GM23248 (cell line): ENCODE measurements around the gene SRF. TPM values are rescaled to one million over a fixed set of nuclear protein-coding genes. Genes with fewer than 3 reads are reported as not detected.

ENCODE experiments used
- DNase-seq: peaks from one replicate; pipeline ENCODE4 v3.0.0-alpha.2; 2015
- H2AFZ ChIP-seq: fragments of 200-600 bp; sonication (generic); 2 replicates; pipeline ENCODE4 v1.6.1; 2016; ENCODE audit warnings: antibody characterized with exemption
- H3F3A ChIP-seq: fragments of 200-600 bp; sonication (generic); 2 replicates; pipeline ENCODE4 v1.6.1; 2016; ENCODE audit warnings: mild to moderate bottlenecking, antibody characterized with exemption, mixed run types; ENCODE audit not compliant: insufficient read depth
- H3K27ac ChIP-seq: fragments of 200-600 bp; sonication (generic); 2 replicates; pipeline ENCODE4 v1.5.1; 2016; ENCODE audit warnings: mild to moderate bottlenecking
- H3K27me3 ChIP-seq: fragments of 200-600 bp; sonication (generic); replicated peaks from 2 replicates; pipeline ENCODE4 v1.6.1; 2016; ENCODE audit warnings: mild to moderate bottlenecking; ENCODE audit not compliant: insufficient read depth
- H3K36me3 ChIP-seq: fragments of 200-600 bp; sonication (generic); 2 replicates; pipeline ENCODE4 v1.6.1; 2016; ENCODE audit warnings: low read depth, mild to moderate bottlenecking
- H3K4me1 ChIP-seq: fragments of 200-600 bp; sonication (generic); 2 replicates; pipeline ENCODE4 v1.6.1; 2016; ENCODE audit warnings: mild to moderate bottlenecking; ENCODE audit not compliant: insufficient read depth
- H3K4me2 ChIP-seq: fragments of 200-600 bp; sonication (generic); one replicate; pipeline ENCODE4 v1.6.1; 2016; ENCODE audit warnings: mild to moderate bottlenecking; ENCODE audit not compliant: unreplicated experiment
- H3K4me3 ChIP-seq: fragments of 200-600 bp; sonication (generic); 2 replicates; pipeline ENCODE4 v1.5.1; 2016; ENCODE audit warnings: mild to moderate bottlenecking
- H3K79me2 ChIP-seq: fragments of 200-600 bp; sonication (generic); 2 replicates; pipeline ENCODE4 v1.6.1; 2016; ENCODE audit warnings: mild to moderate bottlenecking; ENCODE audit not compliant: insufficient read depth
- H3K9ac ChIP-seq: fragments of 200-600 bp; sonication (generic); 2 replicates; pipeline ENCODE4 v1.6.1; 2016; ENCODE audit warnings: mild to moderate bottlenecking
- H3K9me2 ChIP-seq: fragments of 200-600 bp; sonication (generic); 2 replicates; pipeline ENCODE4 v1.6.1; 2016; ENCODE audit warnings: mixed run types, mild to moderate bottlenecking, moderate library complexity; ENCODE audit not compliant: insufficient read depth
- H3K9me3 ChIP-seq: fragments of 200-600 bp; sonication (generic); one replicate; pipeline ENCODE4 v1.6.1; 2017; ENCODE audit warnings: low read depth
- H4K20me1 ChIP-seq: fragments of 200-600 bp; sonication (generic); 2 replicates; pipeline ENCODE4 v1.6.0; 2016; ENCODE audit not compliant: insufficient read depth
- EZH2 ChIP-seq: fragments of 200-600 bp; sonication (generic); IDR thresholded peaks from 2 replicates; pipeline ENCODE4 v1.6.1; 2018; ENCODE audit warnings: antibody characterized with exemption, mild to moderate bottlenecking; ENCODE audit not compliant: insufficient read depth, poor library complexity, severe bottlenecking
- EZH2phosphoT487 ChIP-seq: fragments of 200-600 bp; sonication (generic); IDR thresholded peaks from 2 replicates; pipeline ENCODE4 v1.6.1; 2018; ENCODE audit warnings: antibody characterized with exemption, moderate library complexity, mild to moderate bottlenecking, low read depth; ENCODE audit not compliant: insufficient read depth
- WGBS, 2 experiments: methylation state at CpG; one replicate each; pipeline ENCODE4 v1.1.6; 2015 to 2017; ENCODE audit warnings: low lambda C conversion rate in 2 of 2, low coverage in 1 of 2; ENCODE audit errors: missing lambda C conversion rate in 2 of 2; 5-methylcytosine and 5-hydroxymethylcytosine counted together
- in situ Hi-C: fragments of 300-500 bp; cut with MboI; formaldehyde crosslinking; loops from 2 replicates; pipeline ENCODE4 v1.15.0; 2020
- polyA plus RNA-seq: library from polyadenylated mRNA; unstranded; fragments of >200 nt; fragmentation: Nextera tagmentation; extraction: Ambion mirVana; gene quantifications from 2 replicates; pipeline ENCODE4 v1.2.1, GENCODE V29; 2016
- total RNA-seq: library from RNA; depleted of rRNA; stranded (reverse); fragments of >200 nt; shearing (Covaris generic); gene quantifications from 2 replicates; pipeline ENCODE4 v1.2.3, GENCODE V29; 2014

SRF gene
- total and polyA plus RNA-seq, 2 experiments from 2014 or later, result 3.3 to 29.6 TPM

DNA sequence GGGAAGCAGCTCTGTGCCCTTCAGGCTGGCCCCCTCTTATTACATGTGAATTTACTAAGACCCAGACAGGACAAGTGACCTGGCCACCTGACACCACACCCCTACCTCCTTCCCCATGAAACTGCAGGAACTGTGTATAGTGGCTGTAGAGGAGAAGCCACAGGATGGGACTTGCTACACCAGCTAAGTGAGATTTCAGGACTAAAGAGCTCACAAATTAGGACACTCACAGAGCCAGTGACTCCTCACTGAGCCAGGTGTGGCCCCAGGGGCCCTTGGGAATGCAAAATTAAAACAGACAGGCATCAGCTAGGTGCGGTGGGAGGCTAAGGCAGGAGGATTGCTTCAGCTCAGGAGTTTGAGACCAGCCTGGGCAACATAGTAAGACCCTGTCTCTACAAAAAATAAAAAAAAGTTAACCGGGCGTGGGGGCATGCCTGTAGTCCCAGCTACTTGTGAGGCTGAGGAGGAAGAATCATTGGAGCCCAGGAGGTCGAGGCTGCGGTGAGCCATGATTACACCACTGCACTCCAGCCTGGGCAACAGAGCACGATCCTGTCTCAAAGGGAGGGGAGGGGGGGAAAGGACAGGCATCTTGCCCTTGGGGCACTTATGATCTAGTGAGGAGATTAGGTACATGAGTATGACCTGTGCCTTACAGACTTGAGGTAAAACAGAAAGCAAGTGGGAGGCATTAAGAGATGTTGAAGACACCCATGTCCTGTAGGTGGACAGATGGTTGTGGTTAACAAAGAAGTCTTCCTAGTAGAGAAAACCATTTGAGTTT, 23.2 kb upstream of the SRF start:
- WGBS, 2 experiments, result 82 to 89% methylated on average over 6 of the region's 6 CpGs
- H3K4me2 ChIP-seq, result no peak overlapping the region
- H2AFZ ChIP-seq, result no peak overlapping the region
- H3K4me1 ChIP-seq, result peaks cover 9% of the 10 kb centered on the region
- H3K27ac ChIP-seq, result no peak overlapping the region
- H3K9me3 ChIP-seq, result no peaks in the 10 kb centered on the region
- H3K9ac ChIP-seq, result no peak overlapping the region
- in situ Hi-C loops, result loop anchor here (10.0 kb wide), 1 partner anchor 243 kb away; no protein-coding TSS in a partner anchor
- H4K20me1 ChIP-seq, result no peaks in the 10 kb centered on the region
- no peak for TF ChIP-seq EZH2
- no peak for TF ChIP-seq EZH2phosphoT487
- H3K9me2 ChIP-seq, result no peaks in the 10 kb centered on the region
- peaks cover 9% of the 10 kb centered on the region for H3K36me3 ChIP-seq
- H3K4me3 ChIP-seq, result no peak overlapping the region
- no peak for DNase-seq
- no peaks in the 10 kb centered on the region for H3K79me2 ChIP-seq
- H3K27me3 ChIP-seq, result no peaks in the 10 kb centered on the region
- H3F3A ChIP-seq, result peaks cover 20% of the 10 kb centered on the region; the same call in 1 of the 2 replicates

DNA sequence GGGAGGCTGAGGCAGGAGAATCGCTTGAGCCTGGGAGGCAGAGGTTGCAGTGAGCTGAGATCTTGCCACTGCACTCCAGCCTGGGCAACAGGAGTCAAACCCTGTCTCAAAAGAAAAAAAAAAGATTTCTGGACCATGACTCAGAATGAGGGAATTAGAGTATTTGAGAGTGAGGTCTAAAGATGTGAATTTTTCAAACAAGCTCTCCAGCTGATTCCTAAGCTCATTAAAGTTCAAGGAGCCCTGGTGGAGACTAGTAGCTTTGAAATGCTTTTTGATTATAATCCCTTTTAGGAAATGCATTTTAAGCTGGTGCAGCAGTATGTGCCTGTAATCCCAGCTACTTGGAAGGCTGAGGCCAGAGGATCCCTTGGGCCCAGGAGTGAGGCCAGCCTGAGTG, 21.8 kb upstream of the SRF start:
- Histone ChIP-seq H3K9me2 (no peaks in the 10 kb centered on the region), H3K27me3 (no peaks in the 10 kb centered on the region), H3K27ac (peak overlapping the region; percentile 63), H4K20me1 (no peaks in the 10 kb centered on the region), H3K4me2 (no peak overlapping the region), H3F3A (peaks cover 16% of the 10 kb centered on the region; the same call in 1 of the 2 replicates), H3K36me3 (peaks cover 9% of the 10 kb centered on the region), H3K4me1 (peaks cover 9% of the 10 kb centered on the region), H3K9me3 (no peaks in the 10 kb centered on the region), H3K79me2 (no peaks in the 10 kb centered on the region), H2AFZ (no peak overlapping the region), H3K4me3 (no peak overlapping the region), H3K9ac (peak overlapping the region; percentile 18; the same call in 1 of the 2 replicates)
- WGBS, 2 experiments, result 95 to 100% methylated on average over 1 of the region's 1 CpG
- TF ChIP-seq EZH2, result no peak
- TF ChIP-seq EZH2phosphoT487, result no peak
- DNase-seq, result peak; percentile 62
- in situ Hi-C loops, result loop anchor here (10.0 kb wide), 1 partner anchor 244 kb away; no protein-coding TSS in a partner anchor

GRCh38 chr6:43150051-43150751, 20.9 kb upstream of the SRF start:
- Histone ChIP-seq H3K79me2 (no peaks in the 10 kb centered on the region), H3K9ac (0 out of 2 replicates have a peak overlapping the region, but pooled peaks have one; percentile 18), H3K4me3 (no peak overlapping the region), H3K9me3 (no peaks in the 10 kb centered on the region), H3K9me2 (no peaks in the 10 kb centered on the region), H3K4me2 (no peak overlapping the region), H3K27ac (peak overlapping the region; percentile 63), H3F3A (peaks cover 19% of the 10 kb centered on the region; the same call in 1 of the 2 replicates), H3K27me3 (no peaks in the 10 kb centered on the region), H4K20me1 (no peaks in the 10 kb centered on the region), H3K4me1 (peaks cover 9% of the 10 kb centered on the region), H2AFZ (no peak overlapping the region), H3K36me3 (peaks cover 6% of the 10 kb centered on the region)
- no peak for DNase-seq
- 71 to 80% methylated on average over 7 of the region's 7 CpGs for WGBS, 2 experiments
- in situ Hi-C loops, result no loop called here
- no peak for TF ChIP-seq EZH2phosphoT487
- TF ChIP-seq EZH2, result no peak

GRCh38 chr6:43159599-43159998, 11.5 kb upstream of the SRF start:
- WGBS, 2 experiments, result 74% methylated on average over 11 of the region's 11 CpGs
- H3K9me2 ChIP-seq, result no peaks in the 10 kb centered on the region
- DNase-seq, result no peak
- H3K79me2 ChIP-seq, result no peaks in the 10 kb centered on the region
- no peaks in the 10 kb centered on the region for H4K20me1 ChIP-seq
- H3F3A ChIP-seq, result no peaks in the 10 kb centered on the region
- no peak overlapping the region for H3K4me2 ChIP-seq
- H3K4me3 ChIP-seq, result no peak overlapping the region
- no peaks in the 10 kb centered on the region for H3K9me3 ChIP-seq
- no peak overlapping the region for H3K27ac ChIP-seq
- no peaks in the 10 kb centered on the region for H3K27me3 ChIP-seq
- no peak for TF ChIP-seq EZH2phosphoT487
- no peak for TF ChIP-seq EZH2
- H3K4me1 ChIP-seq, result no peaks in the 10 kb centered on the region
- no peak overlapping the region for H2AFZ ChIP-seq
- H3K36me3 ChIP-seq, result peaks cover 4% of the 10 kb centered on the region
- in situ Hi-C loops, result no loop called here
- H3K9ac ChIP-seq, result no peak overlapping the region
